ENCODE data around the gene TIMP2. TPM values are rescaled to one million over a fixed set of nuclear protein-coding genes. Genes with fewer than 3 reads are reported as not detected.

The TIMP2 gene
- total RNA-seq, 1 experiment from 2014 or later, result 62.4 TPM

DNA sequence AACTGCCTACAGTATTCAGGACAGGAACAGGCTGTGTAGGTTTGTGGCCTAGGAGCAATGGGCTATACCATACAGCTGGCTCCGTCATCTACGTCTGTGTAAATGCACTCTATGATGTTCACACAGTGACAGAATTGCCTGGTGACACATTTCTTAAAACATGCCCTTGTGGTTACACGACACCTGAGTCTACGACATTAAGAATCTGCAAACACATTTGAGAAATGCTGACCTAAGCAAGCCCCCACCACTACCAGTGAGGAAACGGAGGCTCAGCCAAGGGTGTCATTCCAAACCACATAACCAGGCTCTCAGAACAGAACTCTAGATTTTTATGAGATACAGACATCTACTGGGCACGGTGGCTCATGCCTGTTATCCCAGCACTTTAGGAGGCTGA, 108.1 kb downstream of the TIMP2 start:
- no TSS peak for BruUV-seq (replicated peaks)
- no peak for TF ChIP-seq SIN3A (IDR thresholded peaks at IDR 0.05; ENCODE audit: borderline replicate concordance, insufficient read depth, low read depth, low read length)
- TF ChIP-seq TCF7L2 (IDR thresholded peaks at IDR 0.05; ENCODE audit: low read depth, low read length), result no peak
- TF ChIP-seq, protein P1, sequence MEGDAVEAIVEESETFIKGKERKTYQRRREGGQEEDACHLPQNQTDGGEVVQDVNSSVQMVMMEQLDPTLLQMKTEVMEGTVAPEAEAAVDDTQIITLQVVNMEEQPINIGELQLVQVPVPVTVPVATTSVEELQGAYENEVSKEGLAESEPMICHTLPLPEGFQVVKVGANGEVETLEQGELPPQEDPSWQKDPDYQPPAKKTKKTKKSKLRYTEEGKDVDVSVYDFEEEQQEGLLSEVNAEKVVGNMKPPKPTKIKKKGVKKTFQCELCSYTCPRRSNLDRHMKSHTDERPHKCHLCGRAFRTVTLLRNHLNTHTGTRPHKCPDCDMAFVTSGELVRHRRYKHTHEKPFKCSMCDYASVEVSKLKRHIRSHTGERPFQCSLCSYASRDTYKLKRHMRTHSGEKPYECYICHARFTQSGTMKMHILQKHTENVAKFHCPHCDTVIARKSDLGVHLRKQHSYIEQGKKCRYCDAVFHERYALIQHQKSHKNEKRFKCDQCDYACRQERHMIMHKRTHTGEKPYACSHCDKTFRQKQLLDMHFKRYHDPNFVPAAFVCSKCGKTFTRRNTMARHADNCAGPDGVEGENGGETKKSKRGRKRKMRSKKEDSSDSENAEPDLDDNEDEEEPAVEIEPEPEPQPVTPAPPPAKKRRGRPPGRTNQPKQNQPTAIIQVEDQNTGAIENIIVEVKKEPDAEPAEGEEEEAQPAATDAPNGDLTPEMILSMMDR (IDR thresholded peaks at IDR 0.05), result no peak
- no peak for TF ChIP-seq POLR2AphosphoS5 (IDR thresholded peaks at IDR 0.05; ENCODE audit: low read depth, low read length)
- TF ChIP-seq, protein P2, sequence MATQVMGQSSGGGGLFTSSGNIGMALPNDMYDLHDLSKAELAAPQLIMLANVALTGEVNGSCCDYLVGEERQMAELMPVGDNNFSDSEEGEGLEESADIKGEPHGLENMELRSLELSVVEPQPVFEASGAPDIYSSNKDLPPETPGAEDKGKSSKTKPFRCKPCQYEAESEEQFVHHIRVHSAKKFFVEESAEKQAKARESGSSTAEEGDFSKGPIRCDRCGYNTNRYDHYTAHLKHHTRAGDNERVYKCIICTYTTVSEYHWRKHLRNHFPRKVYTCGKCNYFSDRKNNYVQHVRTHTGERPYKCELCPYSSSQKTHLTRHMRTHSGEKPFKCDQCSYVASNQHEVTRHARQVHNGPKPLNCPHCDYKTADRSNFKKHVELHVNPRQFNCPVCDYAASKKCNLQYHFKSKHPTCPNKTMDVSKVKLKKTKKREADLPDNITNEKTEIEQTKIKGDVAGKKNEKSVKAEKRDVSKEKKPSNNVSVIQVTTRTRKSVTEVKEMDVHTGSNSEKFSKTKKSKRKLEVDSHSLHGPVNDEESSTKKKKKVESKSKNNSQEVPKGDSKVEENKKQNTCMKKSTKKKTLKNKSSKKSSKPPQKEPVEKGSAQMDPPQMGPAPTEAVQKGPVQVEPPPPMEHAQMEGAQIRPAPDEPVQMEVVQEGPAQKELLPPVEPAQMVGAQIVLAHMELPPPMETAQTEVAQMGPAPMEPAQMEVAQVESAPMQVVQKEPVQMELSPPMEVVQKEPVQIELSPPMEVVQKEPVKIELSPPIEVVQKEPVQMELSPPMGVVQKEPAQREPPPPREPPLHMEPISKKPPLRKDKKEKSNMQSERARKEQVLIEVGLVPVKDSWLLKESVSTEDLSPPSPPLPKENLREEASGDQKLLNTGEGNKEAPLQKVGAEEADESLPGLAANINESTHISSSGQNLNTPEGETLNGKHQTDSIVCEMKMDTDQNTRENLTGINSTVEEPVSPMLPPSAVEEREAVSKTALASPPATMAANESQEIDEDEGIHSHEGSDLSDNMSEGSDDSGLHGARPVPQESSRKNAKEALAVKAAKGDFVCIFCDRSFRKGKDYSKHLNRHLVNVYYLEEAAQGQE (IDR thresholded peaks at IDR 0.05; ENCODE audit: insufficient read depth in 1 of 2, low read depth in 2 of 2, low read length in 1 of 2), result no peak
- DNase-seq (ENCODE audit: low read depth, low spot score) (no peak), ATAC-seq (no peak)
- intact Hi-C loops (cut with micrococcal nuclease; ENCODE audit: unreplicated experiment) (no loop called here), in situ Hi-C loops (cut with HindIII; ENCODE audit: low pct_unique_long_range_greater_than_20kb, low sequenced_read_pairs) (no loop called here)
- Histone ChIP-seq H3K27me3 (ENCODE audit: control insufficient read depth, insufficient read depth, low read length) (no peaks in the 10 kb centered on the region), H3K36me3 (ENCODE audit: control insufficient read depth, insufficient read depth, low read length) (peaks cover 25% of the 10 kb centered on the region), H3K27ac (ENCODE audit: low read length) (no peak overlapping the region), H3K9me3 (ENCODE audit: control insufficient read depth, insufficient read depth, low read depth, low read length) (no peaks in the 10 kb centered on the region), H3K4me1 (ENCODE audit: control insufficient read depth, insufficient read depth, low read length) (no peaks in the 10 kb centered on the region), H3K4me3 (ENCODE audit: low read depth in 2 of 2, low read length in 2 of 2) (no peak overlapping the region)
- ChIA-PET CTCF (no interaction called here), POLR2A (no interaction called here)

DNA sequence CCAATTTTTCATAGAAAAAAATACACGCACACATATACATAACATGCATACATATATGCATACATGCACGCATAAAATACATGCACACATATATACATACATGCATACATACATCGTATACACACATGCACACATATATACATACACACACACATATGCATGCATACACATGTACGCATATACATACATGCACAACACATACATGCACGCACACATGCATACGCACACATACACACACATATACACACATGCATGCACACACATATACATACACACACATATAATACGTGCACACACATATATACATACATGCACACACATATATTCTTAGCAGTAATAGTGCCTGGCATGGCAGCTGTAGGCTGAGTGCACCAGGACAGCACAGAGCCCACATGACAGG, 109.5 kb downstream of the TIMP2 start:
- TF ChIP-seq, protein P2 (IDR thresholded peaks at IDR 0.05; ENCODE audit: insufficient read depth in 1 of 2, low read depth in 2 of 2, low read length in 1 of 2), result no peak
- no peak for TF ChIP-seq SIN3A (IDR thresholded peaks at IDR 0.05; ENCODE audit: borderline replicate concordance, insufficient read depth, low read depth, low read length)
- no peak for TF ChIP-seq POLR2AphosphoS5 (IDR thresholded peaks at IDR 0.05; ENCODE audit: low read depth, low read length)
- ChIA-PET CTCF (no interaction called here), POLR2A (no interaction called here)
- no peaks in the 10 kb centered on the region for H3K9me3 ChIP-seq (ENCODE audit: control insufficient read depth, insufficient read depth, low read depth, low read length)
- BruUV-seq (replicated peaks), result no TSS peak
- ATAC-seq, result no peak
- in situ Hi-C loops (cut with HindIII; ENCODE audit: low pct_unique_long_range_greater_than_20kb, low sequenced_read_pairs) (no loop called here), intact Hi-C loops (cut with micrococcal nuclease; ENCODE audit: unreplicated experiment) (no loop called here)
- DNase-seq (ENCODE audit: low read depth, low spot score), result no peak
- H3K4me1 ChIP-seq (ENCODE audit: control insufficient read depth, insufficient read depth, low read length), result no peaks in the 10 kb centered on the region
- H3K36me3 ChIP-seq (ENCODE audit: control insufficient read depth, insufficient read depth, low read length), result peaks cover 27% of the 10 kb centered on the region
- H3K27me3 ChIP-seq (ENCODE audit: control insufficient read depth, insufficient read depth, low read length), result no peaks in the 10 kb centered on the region
- H3K27ac ChIP-seq (ENCODE audit: low read length), result no peak overlapping the region
- no peak overlapping the region for H3K4me3 ChIP-seq (ENCODE audit: low read depth in 2 of 2, low read length in 2 of 2)
